ENCODE measurements around the gene ZNF462.

- TF ChIP-seq ZNF274 (IDR thresholded peaks at IDR 0.05; ENCODE audit: low read depth, low read length): no peak
- no peak for TF ChIP-seq YY1 (IDR thresholded peaks at IDR 0.05; ENCODE audit: insufficient read depth, insufficient read length)
- no peak for TF ChIP-seq SUZ12 (IDR thresholded peaks at IDR 0.05; ENCODE audit: extremely low read depth, insufficient read depth, insufficient read length)
These were observed 79.0 kb downstream of the ZNF462 start for GRCh38 chr9:106941916-106942315.
